Neural cell (in vitro differentiated cells): ENCODE results near the gene ERCC5. TPM values are rescaled to one million over a fixed set of nuclear protein-coding genes. Genes with fewer than 3 reads are reported as not detected.

Source experiments
- H2AFZ ChIP-seq: fragments of 200-600, 300-800 bp; sonication (generic), shearing (Covaris generic); 2 replicates; pipeline ENCODE4 v1.6.0; 2014; ENCODE audit warnings: low read depth, mild to moderate bottlenecking, antibody characterized with exemption, low read length, moderate library complexity
- H3F3A ChIP-seq: fragments of 200-600 bp; shearing (Covaris generic); 2 replicates; pipeline ENCODE4 v1.6.1; 2016; ENCODE audit warnings: mild to moderate bottlenecking, moderate library complexity, mixed read lengths, antibody characterized with exemption, low read length; ENCODE audit not compliant: insufficient read depth, poor library complexity, severe bottlenecking
- H3K27ac ChIP-seq: fragments of 200-600, 300-800 bp; sonication (generic), shearing (Covaris generic); 2 replicates; pipeline ENCODE4 v1.5.1; 2014; ENCODE audit warnings: mild to moderate bottlenecking, low read length, moderate library complexity
- H3K27me3 ChIP-seq: fragments of 300-800, 200-600 bp; sonication (generic), shearing (Covaris generic); 2 replicates; pipeline ENCODE4 v1.6.0; 2014; ENCODE audit warnings: mild to moderate bottlenecking, low read depth, low read length, moderate library complexity; ENCODE audit not compliant: insufficient read depth
- H3K36me3 ChIP-seq: fragments of 300-800, 200-600 bp; sonication (generic), shearing (Covaris generic); 2 replicates; pipeline ENCODE4 v1.5.1; 2014; ENCODE audit warnings: mild to moderate bottlenecking, antibody characterized with exemption, low read length, moderate library complexity; ENCODE audit not compliant: insufficient read depth
- H3K4me2 ChIP-seq: fragments of 300-800, 200-600 bp; sonication (generic), shearing (Covaris generic); 2 replicates; pipeline ENCODE4 v1.6.0; 2014; ENCODE audit warnings: mild to moderate bottlenecking, low read length
- H3K4me3 ChIP-seq: fragments of 300-800, 200-600 bp; sonication (generic), shearing (Covaris generic); 2 replicates; pipeline ENCODE4 v1.5.1; 2014; ENCODE audit warnings: mild to moderate bottlenecking, low read length, moderate library complexity
- H3K79me2 ChIP-seq: fragments of 200-600 bp; shearing (Covaris generic); replicated peaks from 2 replicates; pipeline ENCODE4 v1.6.0; 2014; ENCODE audit warnings: mild to moderate bottlenecking, low read length, moderate library complexity; ENCODE audit not compliant: insufficient read depth
- H3K9ac ChIP-seq: fragments of 300-800, 200-600 bp; sonication (generic), shearing (Covaris generic); 2 replicates; pipeline ENCODE4 v1.6.1; 2016; ENCODE audit warnings: mild to moderate bottlenecking, low read length, mixed read lengths
- H3K9me2 ChIP-seq: fragments of 200-600 bp; shearing (Covaris generic); 2 replicates; pipeline ENCODE4 v1.6.1; 2016; ENCODE audit warnings: mild to moderate bottlenecking, low read length, mixed read lengths; ENCODE audit not compliant: insufficient read depth
- H3K9me3 ChIP-seq: fragments of 200-600, 300-800 bp; sonication (generic), shearing (Covaris generic); 2 replicates; pipeline ENCODE4 v1.6.1; 2016; ENCODE audit warnings: mild to moderate bottlenecking, mixed run types, low read length, moderate library complexity, mixed read lengths
- H4K20me1 ChIP-seq: fragments of 200-600 bp; shearing (Covaris generic); 2 replicates; pipeline ENCODE4 v1.6.1; 2016; ENCODE audit warnings: mild to moderate bottlenecking, mixed run types; ENCODE audit not compliant: insufficient read depth
- EP300 ChIP-seq: fragments of 450-650 bp; conservative IDR thresholded peaks from 2 replicates; pipeline ENCODE4 v1.6.1; 2014; ENCODE audit warnings: antibody characterized with exemption, mild to moderate bottlenecking, moderate library complexity; ENCODE audit not compliant: poor library complexity, severe bottlenecking
- EZH2 ChIP-seq: fragments of 200-600, 300-800 bp; shearing (Covaris generic), sonication (generic); IDR thresholded peaks from 2 replicates; pipeline ENCODE4 v1.6.1; 2014; ENCODE audit warnings: antibody characterized with exemption, low read length, borderline replicate concordance, mild to moderate bottlenecking; ENCODE audit not compliant: insufficient read depth, poor library complexity, severe bottlenecking
- MXI1 ChIP-seq: fragments of 450-650 bp; conservative IDR thresholded peaks from 2 replicates; pipeline ENCODE4 v1.6.1; 2014; ENCODE audit warnings: antibody characterized with exemption, mild to moderate bottlenecking; ENCODE audit not compliant: poor library complexity, severe bottlenecking
- POLR2AphosphoS5 ChIP-seq: IDR thresholded peaks from 2 replicates; pipeline ENCODE4 v1.6.1; 2012
- RAD21 ChIP-seq: fragments of 450-650 bp; conservative IDR thresholded peaks from 2 replicates; pipeline ENCODE4 v1.6.1; 2014; ENCODE audit warnings: antibody characterized with exemption, mild to moderate bottlenecking, moderate library complexity
- REST ChIP-seq: IDR thresholded peaks from 2 replicates; pipeline ENCODE4 v1.6.1; 2012; ENCODE audit warnings: borderline replicate concordance
- SMC3 ChIP-seq: fragments of 450-650 bp; conservative IDR thresholded peaks from 2 replicates; pipeline ENCODE4 v1.6.1; 2014; ENCODE audit warnings: antibody characterized with exemption, mild to moderate bottlenecking, moderate library complexity; ENCODE audit not compliant: poor library complexity
- TAF1 ChIP-seq: IDR thresholded peaks from 2 replicates; pipeline ENCODE4 v1.6.1; 2012; ENCODE audit warnings: low read depth
- polyA plus RNA-seq: library from polyadenylated mRNA; depleted of rRNA; stranded (reverse); fragments of >200 nt; gene quantifications from 2 replicates; pipeline ENCODE4 v1.2.3, GENCODE V29; 2014
- TF ChIP-seq, protein P1 (sequence below): fragments of 450-650 bp; IDR thresholded peaks from 2 replicates; pipeline ENCODE4 v1.5.1; 2014; ENCODE audit warnings: antibody characterized with exemption, mild to moderate bottlenecking, moderate library complexity; ENCODE audit not compliant: poor library complexity, severe bottlenecking

Gene ERCC5
- polyA plus RNA-seq, 1 donor from 2014 or later = 67.5 TPM

DNA sequence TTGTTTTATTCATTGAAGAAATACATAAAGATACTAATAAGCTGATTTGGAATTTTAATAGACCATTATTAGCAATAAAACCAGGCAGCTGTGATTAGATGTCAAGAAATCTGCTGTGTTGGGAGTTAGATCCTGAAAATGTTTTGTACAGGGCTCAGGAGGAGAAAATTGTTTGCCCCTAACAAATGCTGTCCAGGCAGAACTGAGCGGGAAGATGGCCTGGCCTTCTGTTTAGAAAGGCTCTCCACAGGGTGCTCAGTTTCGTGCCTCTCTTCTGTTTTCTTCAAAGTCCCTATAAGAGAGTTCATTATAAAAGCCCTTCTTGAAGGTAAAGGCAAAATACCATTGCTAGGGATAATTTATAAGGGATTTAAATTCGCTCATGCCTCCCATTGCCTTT lies 64.1 kb downstream of the ERCC5 start:
- Histone ChIP-seq H3K27me3 (no peaks in the 10 kb centered on the region), H3K4me3 (no peak overlapping the region), H3K9me2 (no peaks in the 10 kb centered on the region), H3F3A (no peaks in the 10 kb centered on the region), H3K79me2 (no peaks in the 10 kb centered on the region), H3K4me2 (no peak overlapping the region), H2AFZ (no peak overlapping the region), H3K9me3 (no peaks in the 10 kb centered on the region), H3K9ac (no peak overlapping the region), H4K20me1 (no peaks in the 10 kb centered on the region), H3K27ac (no peak overlapping the region), H3K36me3 (no peaks in the 10 kb centered on the region)
- TF ChIP-seq, protein P1, sequence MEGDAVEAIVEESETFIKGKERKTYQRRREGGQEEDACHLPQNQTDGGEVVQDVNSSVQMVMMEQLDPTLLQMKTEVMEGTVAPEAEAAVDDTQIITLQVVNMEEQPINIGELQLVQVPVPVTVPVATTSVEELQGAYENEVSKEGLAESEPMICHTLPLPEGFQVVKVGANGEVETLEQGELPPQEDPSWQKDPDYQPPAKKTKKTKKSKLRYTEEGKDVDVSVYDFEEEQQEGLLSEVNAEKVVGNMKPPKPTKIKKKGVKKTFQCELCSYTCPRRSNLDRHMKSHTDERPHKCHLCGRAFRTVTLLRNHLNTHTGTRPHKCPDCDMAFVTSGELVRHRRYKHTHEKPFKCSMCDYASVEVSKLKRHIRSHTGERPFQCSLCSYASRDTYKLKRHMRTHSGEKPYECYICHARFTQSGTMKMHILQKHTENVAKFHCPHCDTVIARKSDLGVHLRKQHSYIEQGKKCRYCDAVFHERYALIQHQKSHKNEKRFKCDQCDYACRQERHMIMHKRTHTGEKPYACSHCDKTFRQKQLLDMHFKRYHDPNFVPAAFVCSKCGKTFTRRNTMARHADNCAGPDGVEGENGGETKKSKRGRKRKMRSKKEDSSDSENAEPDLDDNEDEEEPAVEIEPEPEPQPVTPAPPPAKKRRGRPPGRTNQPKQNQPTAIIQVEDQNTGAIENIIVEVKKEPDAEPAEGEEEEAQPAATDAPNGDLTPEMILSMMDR = no peak
- TF ChIP-seq EP300 = no peak
- no peak for TF ChIP-seq POLR2AphosphoS5
- no peak for TF ChIP-seq REST
- TF ChIP-seq EZH2 = no peak
- TF ChIP-seq RAD21 = no peak
- no peak for TF ChIP-seq TAF1
- TF ChIP-seq SMC3 = no peak
- TF ChIP-seq MXI1 = no peak

- H3K4me2 ChIP-seq = no peak overlapping the region
- no peaks in the 10 kb centered on the region for H3F3A ChIP-seq
- TF ChIP-seq MXI1 (no peak), SMC3 (no peak), EZH2 (no peak), REST (no peak), TAF1 (no peak), POLR2AphosphoS5 (no peak), RAD21 (no peak), EP300 (no peak)
- TF ChIP-seq, protein P1 = no peak
- H3K36me3 ChIP-seq = no peaks in the 10 kb centered on the region
- H3K27ac ChIP-seq = no peak overlapping the region
- no peaks in the 10 kb centered on the region for H3K27me3 ChIP-seq
- H3K9me3 ChIP-seq = no peaks in the 10 kb centered on the region
- H3K9me2 ChIP-seq = no peaks in the 10 kb centered on the region
- H3K9ac ChIP-seq = no peak overlapping the region
- H3K4me3 ChIP-seq = no peak overlapping the region
- H4K20me1 ChIP-seq = no peaks in the 10 kb centered on the region
- H3K79me2 ChIP-seq = no peaks in the 10 kb centered on the region
- no peak overlapping the region for H2AFZ ChIP-seq
Observed at GRCh38 chr13:102911336-102911735, 65.5 kb downstream of the ERCC5 start.
